ENCODE results near the gene TBC1D20.

Gene TBC1D20

DNA sequence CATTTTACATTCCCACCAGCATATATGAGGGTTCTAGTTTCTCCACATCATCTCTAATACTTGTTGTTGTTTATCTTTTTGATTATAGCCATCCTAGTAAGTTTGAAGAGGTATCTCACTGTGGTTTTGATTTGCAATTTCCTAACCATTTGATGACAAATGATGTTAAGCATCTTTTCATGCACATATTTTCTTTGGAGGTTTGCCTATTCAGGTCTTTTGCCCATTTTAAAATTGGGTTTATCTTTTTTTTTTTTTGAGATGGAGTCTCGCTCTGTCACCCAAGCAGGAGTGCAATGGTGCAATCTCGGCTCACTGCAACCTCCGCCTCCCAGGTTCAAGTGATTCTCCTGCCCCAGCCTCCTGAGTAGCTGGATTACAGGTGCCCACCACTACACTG, 50.3 kb downstream of the TBC1D20 start:
- peaks cover 17% of the 10 kb centered on the region for H3K36me3 ChIP-seq (ENCODE audit: insufficient read depth, low read length)
- no peaks in the 10 kb centered on the region for H3K27me3 ChIP-seq (ENCODE audit: control insufficient read depth in 1 of 2, insufficient read depth in 2 of 2, low read length in 2 of 2)
- H3K4me3 ChIP-seq (ENCODE audit: low read depth in 1 of 2, low read length in 2 of 2), result no peak overlapping the region
- H3K9ac ChIP-seq (ENCODE audit: low read length), result no peak overlapping the region
- no peaks in the 10 kb centered on the region for H3K9me3 ChIP-seq (ENCODE audit: low read length)
- no peak overlapping the region for H3K27ac ChIP-seq (ENCODE audit: low read depth, low read length)
- H3K4me1 ChIP-seq (ENCODE audit: insufficient read depth, low read length), result peaks cover 17% of the 10 kb centered on the region

GRCh38 chr20:409697-410559, 52.4 kb downstream of the TBC1D20 start:
- peak overlapping the region; percentile 82 for H3K9ac ChIP-seq (ENCODE audit: low read length)
- peaks cover 17% of the 10 kb centered on the region for H3K36me3 ChIP-seq (ENCODE audit: insufficient read depth, low read length)
- H3K4me3 ChIP-seq (ENCODE audit: low read depth in 1 of 2, low read length in 2 of 2), result peak overlapping the region in 1 of 2 donors; percentile 98
- H3K4me1 ChIP-seq (ENCODE audit: insufficient read depth, low read length), result peaks cover 21% of the 10 kb centered on the region
- H3K9me3 ChIP-seq (ENCODE audit: low read length), result no peaks in the 10 kb centered on the region
- no peak overlapping the region for H3K27ac ChIP-seq (ENCODE audit: low read depth, low read length)
- H3K27me3 ChIP-seq (ENCODE audit: control insufficient read depth in 1 of 2, insufficient read depth in 2 of 2, low read length in 2 of 2), result no peaks in the 10 kb centered on the region

GRCh38 chr20:408843-409696, 53.3 kb downstream of the TBC1D20 start:
- Histone ChIP-seq H3K9ac (ENCODE audit: low read length) (peak overlapping the region; percentile 82), H3K36me3 (ENCODE audit: insufficient read depth, low read length) (peaks cover 17% of the 10 kb centered on the region), H3K27me3 (ENCODE audit: control insufficient read depth in 1 of 2, insufficient read depth in 2 of 2, low read length in 2 of 2) (no peaks in the 10 kb centered on the region), H3K27ac (ENCODE audit: low read depth, low read length) (peak overlapping the region; percentile 89), H3K4me3 (ENCODE audit: low read depth in 1 of 2, low read length in 2 of 2) (peak overlapping the region; percentile 85 to 98), H3K9me3 (ENCODE audit: low read length) (no peaks in the 10 kb centered on the region), H3K4me1 (ENCODE audit: insufficient read depth, low read length) (peaks cover 21% of the 10 kb centered on the region)

DNA sequence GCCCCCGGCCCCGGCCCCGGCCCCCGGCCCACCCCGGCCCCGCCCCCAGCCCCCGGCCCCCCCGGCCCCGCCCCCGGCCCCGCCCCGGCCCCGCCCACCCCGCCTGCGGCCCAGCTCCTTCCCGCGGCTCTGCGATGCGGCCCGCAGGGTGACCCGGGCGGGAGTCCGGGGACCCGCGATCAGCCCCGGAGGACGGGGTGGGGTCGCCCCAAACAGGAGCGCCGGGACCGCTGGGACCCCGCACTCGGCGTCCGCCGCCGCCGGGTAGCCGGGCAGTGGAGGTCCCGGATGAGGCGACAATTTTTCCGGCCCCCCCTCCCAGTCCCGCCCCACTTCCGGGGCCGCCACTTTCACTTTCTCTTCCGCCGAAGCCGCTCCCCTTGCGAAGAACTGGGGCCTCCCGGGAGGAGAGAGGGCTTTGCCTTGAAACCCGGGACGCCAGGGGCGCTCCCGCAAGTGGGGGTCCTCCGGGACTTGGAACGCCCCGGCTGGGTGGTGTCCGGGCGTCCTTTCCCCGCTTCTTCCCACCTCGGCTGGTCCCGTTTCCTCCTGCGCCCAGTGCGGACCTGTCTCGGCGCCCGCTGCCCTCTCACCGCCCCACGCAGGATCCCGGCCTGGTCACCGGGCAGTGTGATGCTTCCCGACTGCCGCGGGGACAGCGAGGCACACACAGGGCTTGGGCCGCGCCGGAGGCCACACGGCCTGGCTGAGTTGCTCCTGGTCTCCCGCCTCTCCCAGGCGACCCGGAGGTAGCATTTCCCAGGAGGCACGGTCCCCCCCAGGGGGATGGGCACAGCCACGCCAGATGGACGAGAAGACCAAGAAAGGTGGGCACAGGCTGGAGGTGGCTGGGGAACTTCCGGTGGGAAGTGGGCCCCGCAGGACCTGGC, 54.1 kb downstream of the TBC1D20 start, which contains the start of gene RBCK1:
TSS of gene RBCK1 (plus strand) at position 347 of the 890 bp plus-strand sequence. CDS start at position 806, 459 bp downstream.
- Histone ChIP-seq H3K27ac (ENCODE audit: low read depth, low read length) (peak within 1 kb of the TSS; percentile 89), H3K9ac (ENCODE audit: low read length) (peak within 1 kb of the TSS; percentile 82), H3K4me3 (ENCODE audit: low read depth in 1 of 2, low read length in 2 of 2) (peak within 1 kb of the TSS; percentile 85 to 98), H3K4me1 (ENCODE audit: insufficient read depth, low read length) (peaks cover 21% of the 10 kb centered on the region), H3K9me3 (ENCODE audit: low read length) (no peaks in the 10 kb centered on the region), H3K36me3 (ENCODE audit: insufficient read depth, low read length) (peaks cover 17% of the 10 kb centered on the region), H3K27me3 (ENCODE audit: control insufficient read depth in 1 of 2, insufficient read depth in 2 of 2, low read length in 2 of 2) (no peaks in the 10 kb centered on the region)

GRCh38 chr20:407133-407952, 55.0 kb downstream of the TBC1D20 start:
- H3K27me3 ChIP-seq (ENCODE audit: control insufficient read depth in 1 of 2, insufficient read depth in 2 of 2, low read length in 2 of 2), result no peaks in the 10 kb centered on the region
- H3K9me3 ChIP-seq (ENCODE audit: low read length), result no peaks in the 10 kb centered on the region
- no peak overlapping the region for H3K9ac ChIP-seq (ENCODE audit: low read length)
- peaks cover 21% of the 10 kb centered on the region for H3K4me1 ChIP-seq (ENCODE audit: insufficient read depth, low read length)
- H3K27ac ChIP-seq (ENCODE audit: low read depth, low read length), result peak overlapping the region; percentile 7
- H3K36me3 ChIP-seq (ENCODE audit: insufficient read depth, low read length), result peaks cover 17% of the 10 kb centered on the region
- H3K4me3 ChIP-seq (ENCODE audit: low read depth in 1 of 2, low read length in 2 of 2), result peak overlapping the region; percentile 38 to 52

DNA sequence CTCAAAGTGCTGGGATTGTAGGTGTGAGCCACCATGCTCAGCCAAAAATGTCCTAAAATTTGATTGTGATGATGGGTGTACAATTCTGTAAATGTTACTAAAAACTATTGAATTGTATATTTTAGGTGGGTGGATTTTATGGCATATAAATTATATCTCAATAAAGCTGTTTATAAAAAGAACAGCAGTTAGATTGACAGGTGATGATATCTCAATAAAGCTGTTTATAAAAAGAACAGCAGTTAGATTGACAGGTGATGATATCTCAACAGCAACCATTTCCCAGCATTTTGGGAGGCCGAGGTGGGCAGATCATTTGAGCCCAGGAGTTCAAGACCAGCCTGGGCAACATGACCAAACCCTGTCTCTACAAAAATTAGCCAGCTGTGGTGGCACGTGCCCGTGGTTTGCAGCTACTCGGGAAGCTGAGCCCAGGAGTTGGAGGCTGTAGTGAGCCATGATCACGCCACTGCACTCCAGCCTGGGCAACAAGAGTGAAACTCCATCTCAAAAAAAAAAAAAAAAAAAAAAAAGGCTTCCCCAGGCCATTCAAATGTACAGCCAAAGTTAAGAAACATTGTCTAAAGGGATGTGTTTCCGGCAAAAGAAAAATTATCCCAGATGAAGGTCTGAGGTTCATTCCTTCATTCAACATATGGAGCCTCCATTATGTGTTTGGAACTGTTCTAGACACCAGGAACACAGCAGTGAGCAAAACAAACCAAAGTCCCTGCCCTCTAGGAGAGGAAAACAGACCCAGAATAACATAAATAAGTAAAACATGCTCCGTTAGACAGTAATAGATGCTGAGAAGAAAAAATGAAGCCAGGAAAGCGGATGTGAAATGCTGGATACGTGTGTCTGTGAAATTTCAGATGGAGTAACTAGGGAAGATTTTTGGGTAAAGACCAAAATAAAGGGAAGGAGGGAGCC, 55.9 kb downstream of the TBC1D20 start:
- H3K9ac ChIP-seq (ENCODE audit: low read length), result no peak overlapping the region
- no peaks in the 10 kb centered on the region for H3K9me3 ChIP-seq (ENCODE audit: low read length)
- H3K36me3 ChIP-seq (ENCODE audit: insufficient read depth, low read length), result peaks cover 11% of the 10 kb centered on the region
- peaks cover 21% of the 10 kb centered on the region for H3K4me1 ChIP-seq (ENCODE audit: insufficient read depth, low read length)
- no peak overlapping the region for H3K27ac ChIP-seq (ENCODE audit: low read depth, low read length)
- H3K27me3 ChIP-seq (ENCODE audit: control insufficient read depth in 1 of 2, insufficient read depth in 2 of 2, low read length in 2 of 2), result no peaks in the 10 kb centered on the region
- no peak overlapping the region for H3K4me3 ChIP-seq (ENCODE audit: low read depth in 1 of 2, low read length in 2 of 2)

DNA sequence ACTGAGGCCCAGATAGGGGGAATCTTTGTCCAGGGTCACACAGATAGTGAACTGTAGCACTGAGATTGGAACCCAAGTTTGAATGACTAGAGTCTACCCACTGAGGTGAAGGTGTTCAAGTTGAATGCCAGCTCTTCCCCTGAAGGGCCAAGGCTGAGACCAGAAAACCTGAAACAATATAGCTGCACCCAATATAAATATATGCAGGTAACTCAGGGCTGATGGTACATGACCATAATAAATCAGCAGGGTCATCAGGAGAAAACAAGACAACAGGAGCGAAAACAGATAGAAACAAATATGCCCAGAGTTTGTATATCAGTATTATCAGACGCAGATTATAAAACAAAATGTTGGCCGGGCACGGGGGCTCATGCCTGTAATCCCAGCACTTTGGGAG, 58.2 kb downstream of the TBC1D20 start:
- no peaks in the 10 kb centered on the region for H3K27me3 ChIP-seq (ENCODE audit: control insufficient read depth in 1 of 2, insufficient read depth in 2 of 2, low read length in 2 of 2)
- H3K4me1 ChIP-seq (ENCODE audit: insufficient read depth, low read length), result peaks cover 11% of the 10 kb centered on the region
- H3K4me3 ChIP-seq (ENCODE audit: low read depth in 1 of 2, low read length in 2 of 2), result no peak overlapping the region
- no peaks in the 10 kb centered on the region for H3K9me3 ChIP-seq (ENCODE audit: low read length)
- no peak overlapping the region for H3K9ac ChIP-seq (ENCODE audit: low read length)
- no peak overlapping the region for H3K27ac ChIP-seq (ENCODE audit: low read depth, low read length)
- H3K36me3 ChIP-seq (ENCODE audit: insufficient read depth, low read length), result no peaks in the 10 kb centered on the region

DNA sequence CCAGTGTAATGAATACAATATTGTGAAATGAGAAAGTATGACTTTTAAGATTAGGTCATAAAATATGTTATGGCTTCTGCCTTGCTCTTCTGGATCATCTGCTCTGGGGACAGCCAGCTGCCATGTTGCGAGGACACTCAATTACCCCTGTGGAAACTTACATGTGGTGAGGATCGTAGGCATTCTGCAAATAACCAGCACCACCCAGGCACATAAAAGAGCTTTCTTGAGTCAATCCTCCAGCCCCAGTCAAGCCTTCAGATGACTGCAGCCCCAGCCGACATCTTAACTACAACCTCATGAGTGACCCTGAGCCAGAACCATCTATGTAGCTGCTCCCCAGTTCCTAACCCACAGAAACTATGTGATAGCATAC, 58.8 kb downstream of the TBC1D20 start:
- peaks cover 7% of the 10 kb centered on the region for H3K4me1 ChIP-seq (ENCODE audit: insufficient read depth, low read length)
- H3K36me3 ChIP-seq (ENCODE audit: insufficient read depth, low read length), result no peaks in the 10 kb centered on the region
- no peak overlapping the region for H3K27ac ChIP-seq (ENCODE audit: low read depth, low read length)
- no peaks in the 10 kb centered on the region for H3K27me3 ChIP-seq (ENCODE audit: control insufficient read depth in 1 of 2, insufficient read depth in 2 of 2, low read length in 2 of 2)
- no peak overlapping the region for H3K4me3 ChIP-seq (ENCODE audit: low read depth in 1 of 2, low read length in 2 of 2)
- no peak overlapping the region for H3K9ac ChIP-seq (ENCODE audit: low read length)
- H3K9me3 ChIP-seq (ENCODE audit: low read length), result no peaks in the 10 kb centered on the region

- H3K36me3 ChIP-seq (ENCODE audit: insufficient read depth, low read length), result no peaks in the 10 kb centered on the region
- peaks cover 7% of the 10 kb centered on the region for H3K4me1 ChIP-seq (ENCODE audit: insufficient read depth, low read length)
- H3K9me3 ChIP-seq (ENCODE audit: low read length), result no peaks in the 10 kb centered on the region
- no peak overlapping the region for H3K9ac ChIP-seq (ENCODE audit: low read length)
- no peak overlapping the region for H3K4me3 ChIP-seq (ENCODE audit: low read depth in 1 of 2, low read length in 2 of 2)
- no peak overlapping the region for H3K27ac ChIP-seq (ENCODE audit: low read depth, low read length)
- H3K27me3 ChIP-seq (ENCODE audit: control insufficient read depth in 1 of 2, insufficient read depth in 2 of 2, low read length in 2 of 2), result no peaks in the 10 kb centered on the region
These were observed 59.3 kb downstream of the TBC1D20 start for GRCh38 chr20:402898-403581.

All from muscle layer of colon (tissue), 2 donors.